BLaER1 (cell line): ENCODE measurements around the gene CADM1.

Experiments
- H3K27ac ChIP-seq: shearing (Covaris generic); formaldehyde crosslinking; 2 replicates; pipeline ENCODE4 v1.8.1; 2022
- H3K27me3 ChIP-seq: shearing (Covaris generic); formaldehyde crosslinking; 2 replicates; pipeline ENCODE4 v1.8.1; 2022
- H3K36me3 ChIP-seq: shearing (Covaris generic); formaldehyde crosslinking; 2 replicates; pipeline ENCODE4 v1.8.1; 2022
- H3K4me1 ChIP-seq: shearing (Covaris generic); formaldehyde crosslinking; 2 replicates; pipeline ENCODE4 v1.8.1; 2022
- H3K4me2 ChIP-seq: shearing (Covaris generic); formaldehyde crosslinking; 2 replicates; pipeline ENCODE4 v1.8.1; 2022
- H3K4me3 ChIP-seq: shearing (Covaris generic); formaldehyde crosslinking; 2 replicates; pipeline ENCODE4 v1.8.1; 2022
- H3K9ac ChIP-seq: shearing (Covaris generic); formaldehyde crosslinking; 2 replicates; pipeline ENCODE4 v1.8.1; 2022
- H3K9me3 ChIP-seq: shearing (Covaris generic); formaldehyde crosslinking; 2 replicates; pipeline ENCODE4 v1.8.1; 2022
- H4K20me1 ChIP-seq: shearing (Covaris generic); formaldehyde crosslinking; 2 replicates; pipeline ENCODE4 v1.8.1; 2022
- Cebpa-rat ChIP-seq: shearing (Covaris generic); IDR thresholded peaks from 2 replicates; pipeline ENCODE4 v1.8.1; 2022

The CADM1 gene

DNA sequence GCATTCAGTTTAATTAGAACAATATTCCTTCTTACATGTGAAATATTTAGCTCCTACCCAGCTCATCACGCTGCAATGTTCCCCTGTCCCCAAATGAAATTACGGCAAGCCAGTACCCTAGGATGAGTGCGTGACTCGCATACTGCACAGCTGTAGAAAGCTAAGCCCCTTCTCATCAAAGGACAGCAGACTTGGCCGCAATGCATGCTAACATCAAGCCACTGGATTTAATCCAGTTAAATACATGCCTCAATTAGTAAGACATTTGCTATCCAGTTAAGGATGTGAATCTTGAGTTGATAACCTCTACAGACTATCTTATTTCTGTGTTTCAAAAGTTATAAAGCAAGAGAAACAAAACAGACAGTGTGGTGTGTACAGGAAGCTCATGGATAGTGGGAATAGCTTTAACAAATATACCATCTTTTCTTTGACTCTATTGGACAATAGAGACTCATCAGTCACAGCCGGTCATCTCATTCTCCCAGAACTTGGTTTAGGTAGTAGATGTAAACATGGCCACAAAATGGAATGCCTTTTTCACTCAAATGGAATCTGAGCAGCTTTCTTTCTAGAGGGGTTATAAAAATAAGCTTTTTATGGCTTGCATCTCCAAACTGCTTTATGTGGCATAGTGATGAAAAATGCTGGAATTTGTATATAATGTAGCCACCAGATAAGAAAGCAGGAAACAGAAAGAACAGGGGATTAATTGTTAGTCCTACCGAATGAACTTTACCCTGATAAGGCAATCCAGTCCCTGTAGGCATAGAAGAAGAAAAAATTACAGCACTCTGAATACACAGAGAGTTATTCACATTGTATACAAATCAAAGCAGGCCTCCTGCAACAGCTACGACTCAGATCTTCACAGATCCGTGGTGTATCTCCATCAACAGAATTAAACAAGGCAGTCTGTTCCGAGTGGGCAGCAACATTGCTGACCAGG is 224.1 kb downstream of the CADM1 start:
- Histone ChIP-seq H3K36me3 (no peaks in the 10 kb centered on the region), H3K4me3 (no peak overlapping the region), H3K27ac (no peak overlapping the region), H3K4me2 (no peak overlapping the region), H3K9me3 (no peaks in the 10 kb centered on the region), H3K27me3 (no peaks in the 10 kb centered on the region), H3K9ac (no peak overlapping the region), H3K4me1 (no peaks in the 10 kb centered on the region), H4K20me1 (no peaks in the 10 kb centered on the region)
- TF ChIP-seq Cebpa-rat, result no peak

DNA sequence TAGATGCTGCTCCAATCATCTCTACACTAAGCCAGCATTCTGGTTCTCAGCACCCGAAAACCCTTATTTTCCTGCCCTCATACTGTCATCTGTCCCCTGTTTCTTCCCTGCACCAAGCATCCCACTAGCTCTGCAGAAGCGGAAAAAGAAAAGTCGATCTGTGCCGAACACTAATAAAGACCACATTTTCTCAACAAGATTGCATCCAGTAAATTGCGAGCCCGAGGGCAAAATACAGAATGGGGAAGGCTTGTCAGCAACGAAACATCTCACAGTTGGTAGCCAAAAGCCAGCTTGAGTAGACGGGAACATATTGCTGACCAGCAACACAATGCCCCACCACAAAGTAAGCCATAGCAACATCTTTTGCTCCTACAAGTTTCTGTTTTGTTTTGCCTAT is 227.4 kb downstream of the CADM1 start:
- Histone ChIP-seq H3K4me2 (no peak overlapping the region), H3K36me3 (no peaks in the 10 kb centered on the region), H3K4me1 (0 out of 2 replicates have a peak, but pooled peaks cover 3% of the 10 kb centered on the region), H3K4me3 (no peak overlapping the region), H4K20me1 (no peaks in the 10 kb centered on the region), H3K9ac (no peak overlapping the region), H3K27me3 (no peaks in the 10 kb centered on the region), H3K9me3 (no peaks in the 10 kb centered on the region), H3K27ac (no peak overlapping the region)
- no peak for TF ChIP-seq Cebpa-rat

DNA sequence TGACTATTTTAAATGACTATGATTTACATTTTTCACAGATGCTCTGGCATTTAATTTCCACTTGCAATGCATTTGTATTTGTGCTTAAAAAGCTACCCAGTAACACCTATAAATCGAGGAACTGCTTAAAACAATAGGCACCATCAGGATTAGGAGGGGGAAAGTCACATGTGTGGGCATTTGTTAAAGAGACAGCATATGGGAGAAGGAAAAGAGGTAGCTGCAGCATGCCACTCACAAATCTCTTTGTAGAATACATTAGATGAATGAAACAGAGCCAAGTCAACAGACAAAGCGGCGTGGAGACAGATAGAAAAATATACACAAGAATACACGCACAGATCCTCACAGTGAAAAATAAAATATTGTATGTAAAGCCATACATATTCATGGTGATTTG is 228.0 kb downstream of the CADM1 start:
- Histone ChIP-seq H3K4me2 (no peak overlapping the region), H3K27ac (no peak overlapping the region), H3K9ac (no peak overlapping the region), H3K4me3 (no peak overlapping the region), H3K9me3 (no peaks in the 10 kb centered on the region), H3K27me3 (no peaks in the 10 kb centered on the region), H3K36me3 (no peaks in the 10 kb centered on the region), H3K4me1 (0 out of 2 replicates have a peak, but pooled peaks cover 3% of the 10 kb centered on the region), H4K20me1 (no peaks in the 10 kb centered on the region)
- no peak for TF ChIP-seq Cebpa-rat

DNA sequence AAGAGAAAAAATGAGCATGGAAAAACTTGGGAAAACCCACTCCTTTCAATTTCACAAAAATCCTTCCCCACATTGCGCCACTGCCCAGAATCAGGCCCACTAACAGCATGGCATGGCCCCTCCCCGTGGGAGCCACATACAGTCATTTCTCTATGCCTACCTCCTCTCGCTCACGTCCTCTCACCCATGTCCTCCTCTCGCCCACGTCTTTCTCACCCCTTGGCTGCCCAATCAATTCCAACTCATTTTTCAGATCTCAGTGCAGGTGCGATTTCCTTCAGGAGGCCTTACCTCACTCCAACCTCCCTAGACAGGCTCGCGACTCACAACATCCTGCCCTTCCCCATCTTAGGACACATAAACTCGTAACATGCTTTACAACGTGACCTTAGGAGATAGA is 229.2 kb downstream of the CADM1 start:
- Histone ChIP-seq H3K4me3 (no peak overlapping the region), H3K4me1 (0 out of 2 replicates have a peak, but pooled peaks cover 3% of the 10 kb centered on the region), H3K4me2 (no peak overlapping the region), H3K27ac (no peak overlapping the region), H3K27me3 (no peaks in the 10 kb centered on the region), H3K9ac (no peak overlapping the region), H4K20me1 (no peaks in the 10 kb centered on the region), H3K9me3 (no peaks in the 10 kb centered on the region), H3K36me3 (no peaks in the 10 kb centered on the region)
- TF ChIP-seq Cebpa-rat, result no peak

- no peaks in the 10 kb centered on the region for H4K20me1 ChIP-seq
- no peak overlapping the region for H3K27ac ChIP-seq
- peaks cover 10% of the 10 kb centered on the region for H3K4me1 ChIP-seq
- H3K36me3 ChIP-seq, result no peaks in the 10 kb centered on the region
- no peak overlapping the region for H3K9ac ChIP-seq
- H3K9me3 ChIP-seq, result no peaks in the 10 kb centered on the region
- H3K4me2 ChIP-seq, result no peak overlapping the region
- H3K27me3 ChIP-seq, result no peaks in the 10 kb centered on the region
- no peak for TF ChIP-seq Cebpa-rat
- no peak overlapping the region for H3K4me3 ChIP-seq
Measured at GRCh38 chr11:115272925-115273324, 231.3 kb downstream of the CADM1 start.

- peaks cover 10% of the 10 kb centered on the region for H3K4me1 ChIP-seq
- H3K4me3 ChIP-seq, result no peak overlapping the region
- no peak overlapping the region for H3K27ac ChIP-seq
- no peaks in the 10 kb centered on the region for H4K20me1 ChIP-seq
- H3K27me3 ChIP-seq, result no peaks in the 10 kb centered on the region
- no peaks in the 10 kb centered on the region for H3K9me3 ChIP-seq
- H3K4me2 ChIP-seq, result no peak overlapping the region
- no peak overlapping the region for H3K9ac ChIP-seq
- no peaks in the 10 kb centered on the region for H3K36me3 ChIP-seq
- TF ChIP-seq Cebpa-rat, result no peak
Measured at GRCh38 chr11:115271643-115272042, 232.6 kb downstream of the CADM1 start.

GRCh38 chr11:115269191-115269950 is 234.8 kb downstream of the CADM1 start:
- Histone ChIP-seq H3K4me2 (no peak overlapping the region), H3K4me3 (no peak overlapping the region), H3K27ac (no peak overlapping the region), H4K20me1 (no peaks in the 10 kb centered on the region), H3K9me3 (no peaks in the 10 kb centered on the region), H3K9ac (no peak overlapping the region), H3K36me3 (no peaks in the 10 kb centered on the region), H3K4me1 (peaks cover 10% of the 10 kb centered on the region), H3K27me3 (no peaks in the 10 kb centered on the region)
- no peak for TF ChIP-seq Cebpa-rat

DNA sequence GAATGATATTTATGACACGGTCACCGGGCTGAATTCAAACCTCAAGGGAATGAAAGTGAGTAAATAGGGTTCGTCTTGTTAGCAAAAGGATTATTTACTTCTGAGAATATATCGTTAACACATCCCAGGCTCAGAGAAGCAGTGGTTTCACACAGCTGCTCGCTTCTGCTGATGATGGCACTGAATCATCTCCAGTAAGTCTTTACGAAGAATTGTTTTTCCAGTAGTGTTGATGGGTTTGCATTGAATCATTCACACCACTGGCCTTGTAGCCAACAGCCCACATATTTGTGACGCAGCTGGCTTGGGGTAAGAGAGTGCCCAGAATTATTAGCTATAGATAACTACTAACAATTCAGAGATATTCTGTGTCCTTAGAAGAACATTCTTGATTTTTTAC is 236.3 kb downstream of the CADM1 start:
- H3K4me1 ChIP-seq, result peaks cover 9% of the 10 kb centered on the region
- H3K4me3 ChIP-seq, result no peak overlapping the region
- no peak for TF ChIP-seq Cebpa-rat
- H3K4me2 ChIP-seq, result no peak overlapping the region
- H3K27ac ChIP-seq, result no peak overlapping the region
- H4K20me1 ChIP-seq, result no peaks in the 10 kb centered on the region
- no peak overlapping the region for H3K9ac ChIP-seq
- H3K9me3 ChIP-seq, result no peaks in the 10 kb centered on the region
- H3K27me3 ChIP-seq, result no peaks in the 10 kb centered on the region
- H3K36me3 ChIP-seq, result no peaks in the 10 kb centered on the region

DNA sequence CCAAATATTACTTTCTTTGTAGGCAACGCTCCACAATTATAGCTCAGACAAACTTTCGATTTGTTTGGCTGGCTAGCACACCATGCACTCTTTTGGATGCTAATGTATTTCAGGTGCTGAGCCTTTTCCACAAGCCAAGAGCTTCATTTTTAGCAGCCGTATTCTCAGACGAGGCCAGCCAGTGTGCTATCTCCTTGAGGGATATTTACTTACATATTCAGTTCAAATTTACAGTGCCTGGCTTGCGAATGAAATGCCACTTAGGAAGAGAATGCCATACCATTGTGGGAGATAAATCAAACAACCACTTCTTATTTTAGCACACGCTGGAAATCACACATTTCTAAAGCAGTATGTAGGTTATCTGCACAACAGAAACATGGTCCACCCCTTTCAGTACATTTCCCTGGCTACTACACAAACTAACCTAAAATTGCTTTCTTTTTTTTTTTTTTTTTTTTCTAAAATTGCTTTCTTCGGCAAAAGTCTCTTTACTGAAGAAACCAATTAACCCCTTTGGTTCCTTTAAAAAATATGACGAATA is 236.9 kb downstream of the CADM1 start:
- Histone ChIP-seq H3K36me3 (no peaks in the 10 kb centered on the region), H4K20me1 (no peaks in the 10 kb centered on the region), H3K4me1 (peaks cover 7% of the 10 kb centered on the region), H3K9ac (no peak overlapping the region), H3K27ac (no peak overlapping the region), H3K4me2 (no peak overlapping the region), H3K4me3 (no peak overlapping the region), H3K9me3 (no peaks in the 10 kb centered on the region), H3K27me3 (no peaks in the 10 kb centered on the region)
- TF ChIP-seq Cebpa-rat, result no peak
